PC-9 (cell line): Measurements from ENCODE around the gene SHMT1. TPM values are rescaled to one million over a fixed set of nuclear protein-coding genes. Genes with fewer than 3 reads are reported as not detected.

Source experiments
- BruUV-seq: library from RNA; stranded (reverse); fragments of 400-500 nt; replicated peaks from 2 replicates; lab custom pipeline; 2021; lab: Mats Ljungman, UMichigan
- CTCF ChIA-PET: fragments of 300-600 bp; sonication (Branson Sonifier 250); formaldehyde crosslinking; loops from one replicate; lab custom pipeline; 2022; ENCODE audit warnings: antibody characterized with exemption; lab: Charles Lee
- POLR2A ChIA-PET: fragments of 300-600 bp; sonication (Branson Sonifier 250); formaldehyde crosslinking; loops from one replicate; lab custom pipeline; 2022; ENCODE audit warnings: antibody characterized with exemption; ENCODE audit not compliant: unreplicated experiment; lab: Charles Lee
- DNase-seq, 2 experiments: peaks; one replicate each; pipeline versions ENCODE4 v3.0.0 to v3.0.0-alpha.2; 2015 to 2022; ENCODE audit warnings: mixed read lengths in 1 of 2
- H2AFZ ChIP-seq: fragments of 200-600 bp; sonication (generic); 2 replicates; pipeline ENCODE4 v1.8.1; 2017; ENCODE audit warnings: antibody characterized with exemption
- H3F3A ChIP-seq: fragments of 200-600 bp; sonication (generic); 2 replicates; pipeline ENCODE4 v1.8.1; 2017; ENCODE audit warnings: antibody characterized with exemption, mild to moderate bottlenecking, low read depth; ENCODE audit not compliant: insufficient read depth
- H3K27ac ChIP-seq: fragments of 200-600 bp; sonication (generic); 2 replicates; pipeline ENCODE4 v1.6.1; 2016; ENCODE audit warnings: mixed run types
- H3K27me3 ChIP-seq: fragments of 200-600 bp; sonication (generic); 2 replicates; pipeline ENCODE4 v1.6.1; 2016; ENCODE audit warnings: low read depth, mixed run types; ENCODE audit not compliant: insufficient read depth
- H3K36me3 ChIP-seq: fragments of 200-600 bp; sonication (generic); 2 replicates; pipeline ENCODE4 v1.6.1; 2016; ENCODE audit warnings: low read depth, mixed run types
- H3K4me1 ChIP-seq: fragments of 200-600 bp; sonication (generic); replicated peaks from 2 replicates; pipeline ENCODE4 v1.6.1; 2016; ENCODE audit warnings: mixed run types; ENCODE audit not compliant: insufficient read depth
- H3K4me2 ChIP-seq: fragments of 200-600 bp; sonication (generic); 2 replicates; pipeline ENCODE4 v1.6.1; 2017; ENCODE audit warnings: mixed run types
- H3K4me3 ChIP-seq: fragments of 200-600 bp; sonication (generic); 2 replicates; pipeline ENCODE4 v1.6.1; 2016; ENCODE audit warnings: mixed run types
- H3K79me2 ChIP-seq: fragments of 200-600 bp; sonication (generic); 2 replicates; pipeline ENCODE4 v1.6.1; 2017; ENCODE audit warnings: low read depth, mixed run types
- H3K9me2 ChIP-seq: fragments of 200-600 bp; sonication (generic); 2 replicates; pipeline ENCODE4 v1.8.1; 2017; ENCODE audit warnings: mild to moderate bottlenecking; ENCODE audit not compliant: insufficient read depth
- H3K9me3 ChIP-seq: fragments of 200-600 bp; sonication (generic); 2 replicates; pipeline ENCODE4 v1.8.1; 2016; ENCODE audit warnings: low read depth; ENCODE audit not compliant: insufficient read depth
- H4K20me1 ChIP-seq: fragments of 200-600 bp; sonication (generic); 2 replicates; pipeline ENCODE4 v1.8.1; 2017; ENCODE audit not compliant: insufficient read depth
- EZH2 ChIP-seq: fragments of 200-600 bp; sonication (generic); IDR thresholded peaks from 2 replicates; pipeline ENCODE4 v1.8.0; 2017; ENCODE audit warnings: antibody characterized with exemption, low read depth
- intact Hi-C: fragments of 100-400 bp; cut with micrococcal nuclease; formaldehyde crosslinking; loops from one replicate; pipeline ENCODE4 v1.10.0; 2022; ENCODE audit not compliant: unreplicated experiment
- total RNA-seq: library from RNA; stranded (reverse); gene quantifications from 2 replicates; pipeline ENCODE4 v1.2.3, GENCODE V29; 2021
- TF ChIP-seq, protein P1 (sequence below): fragments of 200-600 bp; sonication (generic); conservative IDR thresholded peaks from 2 replicates; pipeline ENCODE4 v1.6.1; 2017; ENCODE audit warnings: mixed run types, antibody characterized with exemption, mild to moderate bottlenecking, moderate library complexity

The SHMT1 gene
- total RNA-seq, 1 experiment from 2014 or later = 170 TPM

- Histone ChIP-seq H3K9me2 (no peaks in the 10 kb centered on the region), H4K20me1 (peaks cover 54% of the 10 kb centered on the region), H3K36me3 (no peaks in the 10 kb centered on the region; the same call in 1 of the 2 replicates), H3F3A (0 out of 2 replicates have a peak, but pooled peaks cover 7% of the 10 kb centered on the region), H3K9me3 (no peaks in the 10 kb centered on the region), H3K27me3 (no peaks in the 10 kb centered on the region), H3K4me1 (0 out of 2 replicates have a peak, but pooled peaks cover 8% of the 10 kb centered on the region), H3K4me3 (no peak overlapping the region), H2AFZ (no peak overlapping the region), H3K27ac (no peak overlapping the region), H3K4me2 (no peak overlapping the region), H3K79me2 (peaks cover 22% of the 10 kb centered on the region)
- DNase-seq = no peak
- CTCF ChIA-PET = no interaction called here
- no TSS peak for BruUV-seq
- intact Hi-C loops = no loop called here
- POLR2A ChIA-PET = no interaction called here
- TF ChIP-seq, protein P1, sequence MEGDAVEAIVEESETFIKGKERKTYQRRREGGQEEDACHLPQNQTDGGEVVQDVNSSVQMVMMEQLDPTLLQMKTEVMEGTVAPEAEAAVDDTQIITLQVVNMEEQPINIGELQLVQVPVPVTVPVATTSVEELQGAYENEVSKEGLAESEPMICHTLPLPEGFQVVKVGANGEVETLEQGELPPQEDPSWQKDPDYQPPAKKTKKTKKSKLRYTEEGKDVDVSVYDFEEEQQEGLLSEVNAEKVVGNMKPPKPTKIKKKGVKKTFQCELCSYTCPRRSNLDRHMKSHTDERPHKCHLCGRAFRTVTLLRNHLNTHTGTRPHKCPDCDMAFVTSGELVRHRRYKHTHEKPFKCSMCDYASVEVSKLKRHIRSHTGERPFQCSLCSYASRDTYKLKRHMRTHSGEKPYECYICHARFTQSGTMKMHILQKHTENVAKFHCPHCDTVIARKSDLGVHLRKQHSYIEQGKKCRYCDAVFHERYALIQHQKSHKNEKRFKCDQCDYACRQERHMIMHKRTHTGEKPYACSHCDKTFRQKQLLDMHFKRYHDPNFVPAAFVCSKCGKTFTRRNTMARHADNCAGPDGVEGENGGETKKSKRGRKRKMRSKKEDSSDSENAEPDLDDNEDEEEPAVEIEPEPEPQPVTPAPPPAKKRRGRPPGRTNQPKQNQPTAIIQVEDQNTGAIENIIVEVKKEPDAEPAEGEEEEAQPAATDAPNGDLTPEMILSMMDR = no peak; the same call in 1 of the 2 replicates
- TF ChIP-seq EZH2 = no peak
These were observed 40.3 kb downstream of the SHMT1 start for GRCh38 chr17:18323007-18323406.

DNA sequence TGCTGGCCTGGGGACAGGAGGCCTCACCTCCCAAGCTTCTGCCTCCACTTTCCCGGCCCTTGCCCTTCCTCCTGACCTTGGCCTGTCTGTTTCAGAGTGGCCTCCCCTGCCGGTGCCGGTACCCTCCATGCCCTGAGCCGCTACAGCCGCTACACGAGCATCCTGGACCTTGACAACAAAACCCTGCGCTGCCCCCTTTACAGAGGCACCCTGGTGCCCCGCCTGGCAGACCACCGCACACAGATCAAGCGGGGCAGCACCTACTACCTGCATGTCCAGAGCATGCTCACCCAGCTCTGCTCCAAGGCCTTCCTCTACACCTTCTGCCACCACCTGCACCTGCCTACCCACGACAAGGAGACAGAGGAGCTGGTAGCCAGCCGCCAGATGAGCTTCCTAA lies 40.8 kb downstream of the SHMT1 start:
- Histone ChIP-seq H3K4me2 (no peak overlapping the region), H3K9me2 (no peaks in the 10 kb centered on the region), H2AFZ (no peak overlapping the region), H4K20me1 (peaks cover 57% of the 10 kb centered on the region), H3K4me3 (no peak overlapping the region), H3K79me2 (peaks cover 27% of the 10 kb centered on the region), H3K27me3 (no peaks in the 10 kb centered on the region), H3K4me1 (0 out of 2 replicates have a peak, but pooled peaks cover 12% of the 10 kb centered on the region), H3K27ac (no peak overlapping the region), H3K36me3 (no peaks in the 10 kb centered on the region; the same call in 1 of the 2 replicates), H3F3A (0 out of 2 replicates have a peak, but pooled peaks cover 3% of the 10 kb centered on the region), H3K9me3 (no peaks in the 10 kb centered on the region)
- no peak for DNase-seq
- POLR2A ChIA-PET = no interaction called here
- intact Hi-C loops = no loop called here
- TF ChIP-seq, protein P1 = no peak
- TF ChIP-seq EZH2 = no peak
- CTCF ChIA-PET = interaction anchor here (1.0 kb wide), 1 partner anchor 104 kb away, joined by 5 read pairs; no protein-coding TSS in a partner anchor
- BruUV-seq = no TSS peak

DNA sequence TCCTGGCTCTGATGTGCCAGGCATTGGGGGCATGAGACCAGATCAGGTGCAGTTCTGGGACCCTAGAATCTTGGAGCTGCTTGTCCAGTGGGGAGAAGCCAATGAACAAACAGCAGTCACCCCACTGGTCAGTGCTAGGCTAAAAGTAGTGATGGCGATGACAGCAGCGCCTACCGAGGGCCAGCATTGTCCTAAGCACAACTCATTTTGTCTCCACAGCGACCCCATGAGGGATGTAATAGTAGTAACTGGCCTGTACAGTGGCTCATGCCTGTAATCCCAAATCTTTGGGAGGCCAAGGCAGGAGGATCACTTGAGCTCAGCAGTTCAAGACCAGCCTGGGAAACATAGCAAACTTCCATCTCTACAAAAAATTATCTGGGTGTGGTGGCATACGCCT lies 42.0 kb downstream of the SHMT1 start:
- TF ChIP-seq EZH2 = no peak
- TF ChIP-seq, protein P1 = no peak; the same call in 1 of the 2 replicates
- ChIA-PET POLR2A (interaction anchor here (0.6 kb wide), 1 partner anchor 57 kb away, joined by 7 read pairs; no protein-coding TSS in a partner anchor), CTCF (interaction anchor here (0.5 kb wide), 1 partner anchor 107 kb away, joined by 7 read pairs; no protein-coding TSS in a partner anchor)
- Histone ChIP-seq H3K9me2 (no peaks in the 10 kb centered on the region), H3K9me3 (no peaks in the 10 kb centered on the region), H3K27me3 (no peaks in the 10 kb centered on the region), H4K20me1 (peaks cover 67% of the 10 kb centered on the region), H3F3A (no peaks in the 10 kb centered on the region), H3K4me1 (peaks cover 25% of the 10 kb centered on the region), H2AFZ (no peak overlapping the region), H3K4me3 (no peak overlapping the region), H3K36me3 (peaks cover 10% of the 10 kb centered on the region), H3K27ac (no peak overlapping the region), H3K79me2 (peaks cover 39% of the 10 kb centered on the region), H3K4me2 (no peak overlapping the region)
- BruUV-seq = no TSS peak
- peak in 1 of 2 experiments; percentile 2 for DNase-seq
- intact Hi-C loops = no loop called here
